Stimulated activated CD8-positive, alpha-beta memory T cell treated with anti-CD3 and anti-CD28 coated beads, Interleukin-4, amount 100 ng/mL, for 4 hours (primary cell): Measurements from ENCODE around the gene ZDHHC24.
"Not testable (repeated sequence)": the region's sequence is repeated elsewhere in the genome, so short reads cannot be mapped to it uniquely, and the experiment has no call there.

ENCODE experiments used
- DNase-seq, 2 donors: peaks; one replicate each; pipeline ENCODE4 v3.0.0-alpha.2; 2020; ENCODE audit warnings: low read depth in 2 of 2, low spot score in 1 of 2

ZDHHC24 gene

DNA sequence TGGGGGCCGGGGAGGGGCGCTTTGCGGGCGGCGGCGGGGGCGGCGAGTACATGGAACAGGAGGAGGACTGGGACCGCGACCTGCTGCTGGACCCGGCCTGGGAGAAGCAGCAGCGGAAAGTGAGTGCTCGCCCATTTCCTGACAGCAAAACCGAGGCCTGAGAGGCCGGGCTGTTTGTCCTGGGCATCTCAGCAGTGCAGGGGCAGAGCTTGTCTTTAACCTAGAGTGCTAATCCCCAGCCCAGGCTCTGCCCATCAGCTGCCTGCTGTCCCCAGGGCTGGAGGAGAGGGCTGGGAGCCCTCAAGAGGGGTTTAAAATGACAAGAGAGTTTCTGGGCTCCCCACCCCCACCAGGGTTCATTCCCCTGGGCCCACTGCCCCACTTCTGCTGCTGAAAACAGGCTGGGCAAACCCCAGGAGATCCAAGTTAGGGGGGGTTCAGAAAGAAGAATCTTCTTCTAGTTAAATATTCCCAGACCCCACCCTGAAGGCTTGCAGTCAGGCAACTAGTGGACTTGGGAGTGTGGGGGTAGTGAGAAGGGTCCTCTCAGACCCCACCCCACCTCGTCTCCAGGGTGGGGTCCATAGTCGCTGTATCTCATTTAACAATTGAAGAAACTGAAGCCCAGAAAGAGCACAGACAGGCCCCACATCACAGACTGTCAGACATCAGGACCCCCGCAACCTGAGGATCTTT lies 1.3 kb upstream of the ZDHHC24 start:
- DNase-seq = no peak

DNA sequence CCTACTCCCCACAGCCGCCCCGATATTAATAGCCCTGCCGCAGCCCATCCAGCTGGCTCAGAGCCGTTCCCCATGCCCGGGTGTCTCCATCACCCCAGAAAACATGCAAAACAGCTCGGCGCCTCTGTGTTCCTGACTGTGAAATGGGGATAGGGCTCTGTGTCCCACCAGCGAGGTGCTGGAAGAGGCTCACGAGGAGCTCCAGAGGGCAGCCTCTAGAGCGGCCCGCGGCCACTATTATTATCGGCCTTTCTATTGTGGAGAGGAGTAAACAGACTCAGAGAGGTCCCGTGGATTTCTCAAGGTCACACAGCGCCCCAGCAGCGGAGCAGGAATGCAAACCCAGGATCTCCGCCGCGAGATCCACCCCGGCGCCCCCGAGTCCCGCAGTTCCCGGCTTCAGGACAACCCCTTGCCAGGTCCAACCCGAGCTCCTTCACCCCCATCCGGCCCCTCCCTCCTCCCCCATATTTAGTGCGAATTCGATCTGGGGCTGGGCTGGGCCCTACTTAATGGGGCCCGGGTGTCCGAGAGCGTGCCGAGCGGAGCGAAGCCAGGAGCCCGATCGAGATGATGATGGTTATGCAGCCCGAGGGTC lies 619 bp upstream of the ZDHHC24 start, which contains the start of gene ACTN3:
TSS of gene ACTN3 (plus strand) at position 536 of the 598 bp plus-strand sequence. CDS start at position 571, 35 bp downstream.
- DNase-seq = no peak

DNA sequence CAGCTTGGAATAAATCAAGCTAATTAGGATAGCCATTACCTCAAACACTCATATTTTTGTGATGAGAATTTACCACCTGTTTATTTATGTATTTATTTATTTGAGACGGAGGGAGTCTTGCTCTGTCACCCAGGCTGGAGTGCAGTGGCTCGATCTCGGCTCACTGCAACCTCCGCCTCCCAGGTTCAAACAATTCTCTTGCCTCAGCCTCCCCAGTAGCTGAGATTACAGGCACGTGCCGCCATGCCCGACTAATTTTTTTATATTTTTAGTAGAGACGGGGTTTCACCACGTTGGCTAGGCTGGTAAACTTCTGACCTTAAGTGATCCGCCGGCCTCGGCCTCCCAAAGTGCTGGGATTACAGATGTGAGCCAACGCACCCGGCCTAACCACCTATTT lies 896 bp downstream of the ZDHHC24 start:
- not testable (repeated sequence) for DNase-seq

DNA sequence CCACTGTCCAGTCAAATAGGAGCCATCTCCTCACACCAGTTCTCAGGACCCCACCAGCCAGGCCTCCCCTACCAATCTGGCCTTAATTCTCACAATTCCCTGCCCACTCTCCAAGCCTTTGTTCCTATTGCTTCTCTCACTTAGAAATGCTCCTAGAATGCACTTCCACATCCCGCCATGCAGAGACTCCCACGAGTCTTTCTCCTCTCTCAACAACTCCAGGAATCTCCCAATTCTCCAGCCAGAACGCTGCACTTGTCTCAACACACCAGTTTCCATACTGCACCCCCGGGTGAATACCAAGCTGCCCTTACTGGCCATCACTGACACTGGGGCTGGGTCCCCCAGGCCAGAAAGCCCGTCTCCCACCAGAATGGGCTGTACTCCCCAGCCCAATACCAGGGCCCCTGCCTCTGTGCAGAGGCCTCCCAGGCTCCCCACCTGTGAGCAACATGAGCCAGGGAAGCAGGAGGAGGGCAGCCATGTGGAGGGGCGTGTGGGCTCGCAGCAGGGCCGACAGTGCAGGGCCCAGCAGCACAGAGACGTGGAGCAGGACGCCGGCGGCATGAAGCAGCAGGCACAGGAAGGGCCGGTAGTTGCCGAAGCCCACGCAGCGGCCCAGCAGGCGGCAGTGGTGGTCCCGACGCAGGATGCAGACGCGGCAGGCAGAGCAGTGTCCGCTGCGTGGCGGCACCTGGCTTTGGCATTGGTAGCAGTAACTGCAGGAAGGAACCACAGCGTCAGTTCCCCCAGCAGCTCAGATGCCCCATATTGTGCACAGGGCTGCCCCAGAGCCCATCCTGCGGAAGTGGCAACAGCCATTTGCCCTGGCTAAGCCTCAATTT lies 2.4 kb downstream of the ZDHHC24 start:
- DNase-seq = peak in 1 of 2 donors; percentile 35

DNA sequence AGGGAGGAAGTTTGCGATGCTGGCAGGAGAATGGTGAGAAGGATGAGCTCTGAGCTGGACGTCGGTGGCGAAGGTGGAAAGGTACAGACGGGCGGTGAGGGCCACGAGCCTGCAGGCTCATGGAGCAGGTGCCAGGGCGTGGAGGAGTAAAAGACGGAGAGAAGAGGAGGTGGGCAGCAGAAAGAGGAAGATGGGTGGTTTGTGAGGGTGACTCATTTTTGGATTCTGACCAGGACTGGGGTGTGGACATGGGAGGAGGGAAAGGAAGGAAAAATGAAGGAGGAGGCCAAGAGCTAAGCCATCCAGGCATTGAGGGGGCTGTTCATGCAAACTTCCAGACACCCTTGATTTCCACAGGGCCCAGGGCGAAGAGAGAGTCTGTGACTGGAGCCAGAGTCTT lies 3.5 kb downstream of the ZDHHC24 start:
- DNase-seq = no peak

DNA sequence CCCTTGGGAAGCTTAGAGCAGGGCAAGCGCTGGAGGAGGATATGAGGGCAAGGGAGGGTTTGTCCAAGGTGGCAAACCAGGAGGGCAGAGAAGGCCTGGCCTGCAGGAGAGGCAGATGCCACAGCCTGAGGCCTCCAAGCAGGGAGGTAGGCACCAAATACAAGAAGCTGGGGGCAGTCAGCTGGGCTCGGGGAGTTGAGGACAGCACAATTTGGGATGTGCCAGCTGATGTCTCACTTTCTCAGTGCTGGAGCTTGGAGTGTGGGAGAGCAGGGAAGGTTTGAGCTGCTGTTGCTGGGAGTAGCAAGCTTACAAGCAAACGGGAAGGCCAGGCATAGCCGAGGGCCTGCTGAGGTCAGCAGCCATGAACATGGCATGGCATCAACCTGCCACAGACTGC lies 4.0 kb downstream of the ZDHHC24 start:
- no peak for DNase-seq

DNA sequence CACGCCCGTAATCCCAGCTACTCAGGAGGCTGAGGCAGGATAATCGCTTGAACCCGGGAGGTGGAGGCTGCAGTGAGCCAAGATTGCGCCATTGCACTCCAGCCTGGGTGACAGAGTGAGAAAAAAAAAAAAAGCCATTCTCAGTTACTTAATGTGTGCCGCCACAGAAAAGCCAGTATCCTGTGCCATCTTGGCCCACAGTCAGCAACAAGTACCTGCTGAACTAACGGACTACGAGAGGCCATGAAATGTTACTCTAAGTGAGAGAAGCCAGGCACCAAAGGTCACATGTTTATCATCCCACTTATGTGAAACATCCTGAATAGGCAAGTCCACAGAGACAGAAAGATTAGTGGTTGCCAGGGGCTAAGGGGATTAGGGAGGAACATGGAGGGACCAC lies 5.2 kb downstream of the ZDHHC24 start:
- DNase-seq = not testable (repeated sequence)

DNA sequence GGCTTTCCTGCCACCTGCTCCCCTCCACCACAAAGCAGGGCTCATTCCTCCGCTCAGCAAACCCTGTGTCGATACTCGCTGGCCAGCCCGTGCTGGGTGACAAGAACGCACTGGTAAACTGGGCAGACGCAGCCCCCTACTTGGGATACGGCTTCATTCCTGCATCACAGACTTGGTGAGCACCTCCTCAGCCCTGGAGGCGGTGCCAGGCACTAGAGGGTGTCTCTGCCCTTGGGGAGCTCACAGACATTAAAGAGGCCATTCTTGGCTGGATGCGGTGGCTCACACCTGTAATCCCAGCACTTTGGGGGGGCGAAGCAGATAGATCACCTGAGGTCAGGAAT lies 6.0 kb downstream of the ZDHHC24 start:
- no peak for DNase-seq

DNA sequence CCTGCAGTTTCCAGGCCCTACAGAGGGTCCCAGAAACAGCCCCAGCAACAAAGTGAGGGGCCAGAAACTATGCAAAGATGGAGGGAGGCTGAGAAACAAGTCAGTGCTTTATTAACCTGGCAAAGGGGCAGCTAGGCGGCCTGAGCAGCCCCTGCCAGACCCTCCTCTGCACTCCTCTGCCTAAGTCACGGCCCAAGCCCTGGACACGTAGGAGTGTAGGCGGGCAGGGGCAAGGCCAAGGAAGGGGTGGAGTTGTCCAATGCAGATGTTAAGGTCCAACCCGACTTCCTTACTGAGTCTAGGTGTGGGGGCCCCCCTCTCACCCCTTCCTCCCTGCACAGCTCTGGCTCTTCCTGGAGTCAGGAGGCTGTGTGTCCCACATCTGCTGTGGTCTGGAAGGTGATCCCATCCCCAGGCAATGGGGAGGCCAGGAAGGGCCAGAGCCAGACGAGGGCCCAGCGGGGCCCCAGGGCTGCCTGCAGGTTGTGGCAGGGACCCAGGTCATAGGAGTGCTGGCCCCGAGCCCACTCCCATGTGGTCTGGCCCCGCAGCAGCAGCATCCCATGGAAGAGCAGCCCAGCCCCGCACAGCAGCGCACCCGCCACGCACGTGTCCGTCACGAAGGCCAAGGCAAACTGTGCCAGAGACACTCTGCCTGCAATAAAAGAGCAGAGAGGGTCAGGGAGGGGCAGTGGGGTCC lies 6.5 kb downstream of the ZDHHC24 start:
- no peak for DNase-seq

DNA sequence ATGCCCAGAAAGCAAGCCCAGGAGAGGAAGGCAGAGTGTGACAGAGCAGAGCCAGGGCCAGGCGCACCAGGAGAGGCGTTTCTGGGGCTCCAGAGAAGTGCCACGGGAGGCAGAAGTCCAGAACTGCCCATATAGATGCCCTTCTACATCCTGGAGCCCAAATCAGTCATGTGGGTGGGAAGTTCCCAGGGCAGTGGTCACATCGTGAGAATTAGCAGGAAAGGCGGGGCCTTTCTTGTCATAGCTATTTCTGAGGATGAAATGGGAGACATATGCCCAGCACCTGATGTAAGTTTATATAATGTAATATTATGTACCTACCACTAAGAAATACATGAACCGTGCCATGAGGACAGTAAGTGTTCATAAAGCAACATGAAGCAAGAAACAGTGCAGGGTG lies 13.1 kb downstream of the ZDHHC24 start:
- DNase-seq = no peak

DNA sequence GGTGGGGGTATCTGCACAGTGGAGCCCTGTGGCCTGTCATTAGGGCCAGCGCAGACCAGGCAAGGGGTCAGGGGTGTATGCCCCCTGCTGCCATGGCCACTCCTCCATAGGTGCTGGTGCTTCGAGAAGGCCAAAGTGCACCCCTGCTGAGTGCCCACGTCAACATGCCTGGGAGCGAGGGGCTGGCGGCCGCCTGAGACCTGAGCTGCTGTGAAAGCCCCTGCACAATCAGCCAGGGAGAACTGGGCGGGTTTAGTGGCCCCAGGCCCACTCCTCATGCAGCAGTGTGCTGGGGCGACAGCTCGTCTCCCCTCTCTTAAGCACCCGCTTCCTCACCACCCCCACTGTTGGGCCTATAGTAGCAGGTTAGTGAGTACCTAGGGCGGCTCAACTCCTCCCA lies 14.0 kb downstream of the ZDHHC24 start:
- DNase-seq = no peak

DNA sequence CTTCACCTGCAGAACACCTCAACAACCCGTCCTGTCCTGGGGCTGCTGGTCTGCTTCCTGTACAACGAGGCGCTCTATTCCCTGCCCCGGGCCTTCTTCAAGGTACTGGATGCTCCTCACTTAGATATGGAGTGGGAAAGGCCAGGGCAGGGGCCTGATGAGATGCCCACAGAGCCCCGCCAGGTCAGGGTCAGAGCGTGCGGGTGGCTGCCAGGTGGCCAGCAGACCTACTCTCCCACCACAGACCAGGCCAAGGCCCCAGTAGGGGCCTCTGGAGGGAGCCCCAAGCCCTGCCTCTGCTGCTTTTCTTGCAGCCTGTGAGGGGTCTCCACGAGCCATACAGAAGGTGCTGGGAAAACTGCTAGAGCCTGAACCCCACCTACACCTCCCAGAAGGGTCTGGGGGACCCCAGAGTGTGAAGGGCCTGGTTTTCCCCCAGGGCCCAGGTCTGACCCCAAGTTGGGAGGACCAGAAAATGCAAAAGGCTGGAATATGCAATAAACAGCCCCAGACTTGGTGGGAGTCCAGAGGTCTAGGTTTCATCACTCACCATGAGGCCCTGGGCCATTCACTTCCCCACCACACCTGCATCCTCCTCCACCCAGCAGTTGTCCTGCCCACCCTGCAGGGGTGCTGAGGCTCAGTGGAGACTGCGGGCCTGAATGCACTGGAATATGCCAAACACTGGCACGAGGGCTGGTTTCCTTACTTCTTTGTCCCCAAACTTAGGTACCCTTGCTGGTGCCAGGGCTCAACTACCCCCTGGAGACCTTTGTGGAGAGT lies 14.7 kb downstream of the ZDHHC24 start:
- DNase-seq = no peak

DNA sequence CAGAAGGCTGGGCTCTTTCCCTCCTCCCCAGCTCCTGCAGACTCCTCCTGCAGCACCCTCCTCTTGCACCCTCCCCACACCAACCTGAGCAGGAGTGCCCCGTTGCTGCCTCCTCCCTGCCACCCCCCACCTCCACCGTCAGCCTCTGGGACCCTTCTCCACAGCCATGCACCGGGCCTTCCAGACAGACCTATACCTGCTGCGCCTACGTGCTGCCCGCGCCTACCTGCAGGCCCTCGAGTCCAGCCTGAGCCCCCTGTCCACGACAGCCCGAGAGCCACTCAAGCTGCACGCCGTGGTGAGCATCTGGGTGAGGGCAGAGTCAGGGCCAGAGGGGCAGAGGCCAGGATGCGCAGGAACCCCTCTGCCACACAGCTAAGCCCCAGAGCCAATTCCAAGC lies 16.2 kb downstream of the ZDHHC24 start:
- DNase-seq = no peak

DNA sequence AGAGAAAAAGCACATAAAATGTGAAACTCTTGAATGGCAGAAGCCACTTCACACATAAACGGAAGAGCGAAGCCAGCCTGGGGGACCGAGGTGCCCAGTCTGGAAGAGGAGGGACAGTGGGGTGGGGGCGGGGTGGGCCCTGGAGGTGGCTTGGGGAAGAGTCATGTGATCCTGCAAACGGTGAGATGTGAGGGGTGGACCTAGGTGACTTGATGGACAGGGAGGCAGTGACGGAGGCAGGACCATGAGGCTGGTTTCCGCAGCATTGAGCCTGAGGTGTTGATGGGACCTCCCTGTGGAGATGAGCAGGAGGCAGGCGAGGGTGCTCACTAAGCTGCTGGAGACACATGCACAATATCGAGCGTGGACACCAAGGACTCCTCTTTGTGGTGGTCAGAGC lies 16.8 kb downstream of the ZDHHC24 start:
- no peak for DNase-seq

DNA sequence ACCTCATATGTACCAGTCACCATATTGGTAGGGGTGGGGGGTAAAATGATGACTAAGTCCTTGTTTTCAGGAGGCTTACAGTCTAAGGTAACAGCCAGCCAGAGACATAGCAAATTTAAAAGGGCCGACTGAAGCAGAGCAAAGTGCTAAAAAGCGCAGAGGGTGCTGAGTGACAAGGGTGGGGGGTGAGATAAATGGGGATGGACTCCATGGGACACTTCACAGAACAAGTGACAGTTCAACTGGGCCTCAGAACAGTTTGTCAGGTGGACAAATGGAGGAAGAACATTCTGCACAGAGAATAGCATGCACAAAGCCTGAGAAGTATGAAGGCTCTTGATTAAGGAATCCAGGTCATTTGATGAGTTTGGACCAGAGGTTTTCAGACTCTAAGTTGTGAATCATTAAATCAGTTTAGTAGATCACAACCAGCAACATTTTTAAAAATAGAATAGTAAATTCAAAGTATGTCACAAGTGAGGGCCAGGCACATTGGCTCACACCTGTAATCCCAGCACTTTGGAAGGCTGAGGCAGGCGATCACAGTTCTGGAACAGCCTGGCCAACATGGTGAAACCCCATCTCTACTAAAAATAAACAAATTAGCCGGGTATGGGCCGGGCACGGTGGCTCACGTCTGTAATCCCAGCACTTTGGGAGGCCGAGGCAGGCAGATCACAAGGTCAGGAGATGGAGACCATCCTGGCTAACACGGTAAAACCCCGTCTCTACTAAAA lies 21.4 kb downstream of the ZDHHC24 start:
- DNase-seq = no peak

DNA sequence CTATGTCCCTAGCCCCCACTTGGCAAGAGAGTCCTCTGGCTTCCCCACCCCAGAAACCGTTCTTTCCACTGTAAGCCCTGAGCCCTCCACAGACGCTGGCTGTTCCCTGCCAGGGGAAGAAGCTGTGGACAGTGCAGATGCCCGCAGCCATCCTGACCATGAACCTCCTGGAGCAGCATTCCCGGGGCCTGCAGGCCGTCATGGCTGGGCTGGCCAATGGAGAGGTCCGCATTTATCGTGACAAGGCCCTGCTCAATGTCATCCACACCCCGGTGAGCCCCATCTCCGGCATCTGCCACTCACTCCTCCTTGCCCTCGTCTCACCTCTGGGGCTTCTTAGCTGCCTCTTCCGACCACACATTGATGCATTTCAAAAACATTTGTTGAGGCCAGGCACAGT lies 22.2 kb downstream of the ZDHHC24 start:
- DNase-seq = no peak

DNA sequence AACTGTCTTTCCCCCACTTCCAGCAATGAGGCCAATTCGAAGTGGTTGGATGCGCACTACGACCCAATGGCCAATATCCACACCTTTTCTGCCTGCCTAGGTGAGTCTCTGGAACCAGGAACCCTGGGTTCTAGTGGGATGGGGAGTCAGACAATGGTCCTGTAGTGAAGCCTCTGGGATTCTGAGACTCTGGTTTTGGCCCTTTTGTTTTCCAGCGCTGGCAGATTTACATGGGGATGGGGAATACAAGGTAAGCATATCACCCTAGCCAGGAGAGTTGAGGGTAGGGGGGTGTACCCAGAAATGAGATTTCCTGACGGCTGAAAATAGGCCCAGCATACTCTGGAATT lies 34.9 kb downstream of the ZDHHC24 start:
- DNase-seq = no peak

DNA sequence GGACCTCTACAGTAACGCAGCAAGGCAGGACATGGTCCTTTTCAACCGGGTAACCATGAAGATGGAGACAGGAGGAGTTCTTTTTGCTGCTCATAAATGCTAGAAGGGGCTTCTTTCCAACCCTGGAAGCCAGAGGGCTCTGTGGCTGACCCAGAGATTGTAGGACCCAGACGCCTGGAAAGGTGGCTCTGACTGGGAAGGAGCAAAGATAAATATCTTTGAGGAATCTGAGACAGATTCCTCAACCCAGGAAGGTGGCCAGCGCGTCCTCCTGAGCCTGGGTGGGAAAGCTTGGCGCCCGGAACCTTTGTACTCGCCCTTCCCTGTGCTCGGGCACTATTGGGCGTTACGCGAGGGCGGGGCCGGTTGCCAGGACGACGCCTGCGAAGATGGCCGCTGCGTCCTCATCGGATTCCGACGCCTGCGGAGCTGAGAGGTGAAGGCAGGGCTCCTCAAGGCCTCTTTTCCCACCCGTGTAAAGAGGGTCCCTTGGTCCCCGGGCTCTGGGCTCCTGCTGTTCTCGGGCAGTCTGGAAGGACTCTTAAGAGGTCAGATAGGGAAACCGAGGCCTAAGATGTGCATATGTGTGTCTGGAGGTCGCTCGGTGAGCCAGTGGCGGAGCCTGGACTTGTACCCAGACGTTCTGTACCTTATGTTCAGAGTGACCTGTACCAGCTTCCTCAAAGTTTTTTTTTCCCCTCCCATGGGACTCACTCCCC lies 35.4 kb downstream of the ZDHHC24 start, which contains the start of gene BBS1:
TSS of gene BBS1 (plus strand) at position 365 of the 719 bp plus-strand sequence. CDS start at position 390, 25 bp downstream.
- peak; percentile 65 to 67 for DNase-seq

DNA sequence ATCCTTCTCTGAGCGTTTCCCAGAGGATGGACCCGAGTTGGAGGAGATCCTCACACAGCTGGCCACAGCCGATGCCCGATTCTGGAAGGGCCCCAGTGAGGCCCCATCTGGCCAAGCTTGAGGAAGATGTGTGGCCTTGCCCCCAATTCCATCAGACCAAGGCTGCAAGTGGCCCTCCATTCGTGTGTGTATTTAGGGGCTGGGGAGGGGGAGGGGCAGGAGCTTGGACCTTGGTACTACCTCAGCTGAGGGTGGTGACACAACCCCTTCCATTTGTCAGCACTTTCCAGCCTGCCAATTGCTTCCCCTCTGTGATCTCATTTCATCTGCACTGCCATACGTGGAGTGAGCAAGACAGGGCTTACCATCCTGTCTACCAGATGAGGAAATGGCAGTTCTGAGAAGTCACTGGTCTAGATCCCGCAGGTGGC lies 36.7 kb downstream of the ZDHHC24 start:
- DNase-seq = no peak
